SK-N-SH treated with all-trans-retinoic acid at 6 μM for 48 hours (cell line): ENCODE results near the gene HECTD3.

Source experiments
- ATAC-seq: fragments of 200-7000 bp; cut with Tn5 transposase; 3 replicates; pipeline ENCODE4 v1.9.1; 2020; ENCODE audit warnings: mild to moderate bottlenecking, moderate library complexity
- ARNTL ChIP-seq: fragments of 450-650 bp; formaldehyde crosslinking; IDR thresholded peaks from 2 replicates; pipeline ENCODE4 v1.5.0; 2020; ENCODE audit warnings: low read depth, mild to moderate bottlenecking, moderate library complexity, borderline replicate concordance
- GLIS3 ChIP-seq: fragments of 250-450 bp; sonication (Bioruptor Pico); IDR thresholded peaks from 2 replicates; pipeline ENCODE4 v1.5.0; 2020; ENCODE audit warnings: mild to moderate bottlenecking, moderate library complexity
- ISL1 ChIP-seq: fragments of 250-450 bp; sonication (Bioruptor Pico); IDR thresholded peaks from 2 replicates; pipeline ENCODE4 v2.1.2; 2022; ENCODE audit warnings: mild to moderate bottlenecking, moderate library complexity
- OSR1 ChIP-seq: fragments of 250-450 bp; sonication (Bioruptor Pico); IDR thresholded peaks from 2 replicates; pipeline ENCODE4 v1.8.0; 2022; ENCODE audit warnings: moderate library complexity, mild to moderate bottlenecking, inconsistent platforms
- PPARA ChIP-seq: fragments of 250-450 bp; sonication (Bioruptor Pico); IDR thresholded peaks from 2 replicates; pipeline ENCODE4 v1.5.0; 2020; ENCODE audit warnings: mild to moderate bottlenecking, borderline replicate concordance
- RARB ChIP-seq: fragments of 250-450 bp; sonication (Bioruptor Pico); IDR thresholded peaks from 2 replicates; pipeline ENCODE4 v1.8.0; 2021; ENCODE audit warnings: mild to moderate bottlenecking, moderate library complexity
- SNAI2 ChIP-seq: fragments of 250-450 bp; sonication (Bioruptor Pico); IDR thresholded peaks from 2 replicates; pipeline ENCODE4 v1.5.0; 2020; ENCODE audit warnings: mild to moderate bottlenecking, moderate library complexity
- TCF4 ChIP-seq: fragments of 250-450 bp; sonication (Bioruptor Pico); IDR thresholded peaks from 2 replicates; pipeline ENCODE4 v1.8.0; 2021; ENCODE audit warnings: mild to moderate bottlenecking, moderate library complexity, borderline replicate concordance
- TOX ChIP-seq: fragments of 250-450 bp; sonication (Bioruptor Pico); IDR thresholded peaks from 2 replicates; pipeline ENCODE4 v1.8.0; 2021; ENCODE audit warnings: mild to moderate bottlenecking, moderate library complexity, borderline replicate concordance
- ZFP3 ChIP-seq: fragments of 250-450 bp; sonication (Bioruptor Pico); IDR thresholded peaks from 2 replicates; pipeline ENCODE4 v1.5.0; 2020; ENCODE audit warnings: mild to moderate bottlenecking, moderate library complexity
- ZFP30 ChIP-seq: fragments of 450-650 bp; formaldehyde crosslinking; IDR thresholded peaks from 2 replicates; pipeline ENCODE4 v1.5.0; 2022; ENCODE audit warnings: mild to moderate bottlenecking, moderate library complexity
- ZNF8 ChIP-seq: fragments of 450-650 bp; formaldehyde crosslinking; IDR thresholded peaks from 2 replicates; pipeline ENCODE4 v1.5.0; 2020; ENCODE audit warnings: mild to moderate bottlenecking, moderate library complexity
- TF ChIP-seq, protein P1 (sequence below): fragments of 250-450 bp; sonication (Bioruptor Pico); IDR thresholded peaks from 2 replicates; pipeline ENCODE4 v1.8.0; 2021; ENCODE audit warnings: low read depth, mild to moderate bottlenecking, moderate library complexity, borderline replicate concordance
- TF ChIP-seq, protein P2 (sequence below): fragments of 250-450 bp; sonication (Bioruptor Pico); IDR thresholded peaks from 2 replicates; pipeline ENCODE4 v1.5.1; 2021; ENCODE audit warnings: mild to moderate bottlenecking, moderate library complexity
- TF ChIP-seq, protein P3 (sequence below): fragments of 250-450 bp; sonication (Bioruptor Pico); IDR thresholded peaks from 2 replicates; pipeline ENCODE4 v1.5.0; 2020; ENCODE audit warnings: mild to moderate bottlenecking, moderate library complexity

Gene HECTD3

DNA sequence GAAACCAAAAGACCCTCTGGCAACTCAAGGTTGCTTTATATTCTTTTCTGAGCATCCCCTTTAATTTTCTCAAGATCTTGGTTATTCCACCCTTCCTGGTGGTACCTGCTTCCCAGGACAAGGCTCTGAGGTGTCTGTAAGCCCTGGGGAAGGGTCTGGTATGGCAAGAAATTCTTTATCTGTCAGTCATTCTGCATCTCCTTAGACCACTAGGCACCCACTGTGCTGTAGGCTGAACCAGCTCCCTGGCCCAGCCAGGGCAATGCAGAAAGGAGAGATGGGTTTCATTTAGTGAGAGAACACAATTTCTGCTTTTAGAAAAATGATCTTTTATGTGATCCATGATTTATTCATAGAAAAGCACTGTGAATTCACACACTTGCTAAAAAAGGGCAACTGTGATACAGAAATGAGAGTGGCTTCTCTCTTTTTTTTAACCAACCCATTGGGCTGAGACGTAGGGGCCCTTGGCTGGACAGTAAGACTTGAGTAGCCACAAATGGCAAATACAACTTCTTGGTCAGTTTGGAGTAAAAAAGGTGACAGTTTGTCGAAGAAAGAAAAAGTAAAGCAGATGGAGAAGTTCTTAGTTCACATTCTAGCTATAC lies 5.1 kb upstream of the HECTD3 start:
- ATAC-seq = no peak
- TF ChIP-seq, protein P1, sequence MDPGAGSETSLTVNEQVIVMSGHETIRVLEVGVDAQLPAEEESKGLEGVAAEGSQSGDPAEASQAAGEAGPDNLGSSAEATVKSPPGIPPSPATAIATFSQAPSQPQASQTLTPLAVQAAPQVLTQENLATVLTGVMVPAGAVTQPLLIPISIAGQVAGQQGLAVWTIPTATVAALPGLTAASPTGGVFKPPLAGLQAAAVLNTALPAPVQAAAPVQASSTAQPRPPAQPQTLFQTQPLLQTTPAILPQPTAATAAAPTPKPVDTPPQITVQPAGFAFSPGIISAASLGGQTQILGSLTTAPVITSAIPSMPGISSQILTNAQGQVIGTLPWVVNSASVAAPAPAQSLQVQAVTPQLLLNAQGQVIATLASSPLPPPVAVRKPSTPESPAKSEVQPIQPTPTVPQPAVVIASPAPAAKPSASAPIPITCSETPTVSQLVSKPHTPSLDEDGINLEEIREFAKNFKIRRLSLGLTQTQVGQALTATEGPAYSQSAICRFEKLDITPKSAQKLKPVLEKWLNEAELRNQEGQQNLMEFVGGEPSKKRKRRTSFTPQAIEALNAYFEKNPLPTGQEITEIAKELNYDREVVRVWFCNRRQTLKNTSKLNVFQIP (CRISPR knock-in tag) = no peak
- no peak for TF ChIP-seq RARB
- TF ChIP-seq, protein P2, sequence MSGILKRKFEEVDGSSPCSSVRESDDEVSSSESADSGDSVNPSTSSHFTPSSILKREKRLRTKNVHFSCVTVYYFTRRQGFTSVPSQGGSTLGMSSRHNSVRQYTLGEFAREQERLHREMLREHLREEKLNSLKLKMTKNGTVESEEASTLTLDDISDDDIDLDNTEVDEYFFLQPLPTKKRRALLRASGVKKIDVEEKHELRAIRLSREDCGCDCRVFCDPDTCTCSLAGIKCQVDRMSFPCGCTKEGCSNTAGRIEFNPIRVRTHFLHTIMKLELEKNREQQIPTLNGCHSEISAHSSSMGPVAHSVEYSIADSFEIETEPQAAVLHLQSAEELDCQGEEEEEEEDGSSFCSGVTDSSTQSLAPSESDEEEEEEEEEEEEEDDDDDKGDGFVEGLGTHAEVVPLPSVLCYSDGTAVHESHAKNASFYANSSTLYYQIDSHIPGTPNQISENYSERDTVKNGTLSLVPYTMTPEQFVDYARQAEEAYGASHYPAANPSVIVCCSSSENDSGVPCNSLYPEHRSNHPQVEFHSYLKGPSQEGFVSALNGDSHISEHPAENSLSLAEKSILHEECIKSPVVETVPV (CRISPR knock-in tag) = no peak
- TF ChIP-seq TCF4 (CRISPR knock-in tag) = no peak
- TF ChIP-seq OSR1 (CRISPR knock-in tag) = no peak
- no peak for TF ChIP-seq ARNTL
- no peak for TF ChIP-seq ZNF8 (CRISPR knock-in tag)
- TF ChIP-seq TOX (CRISPR knock-in tag) = no peak

- ATAC-seq = no peak
- TF ChIP-seq ZFP30 = no peak
- no peak for TF ChIP-seq PPARA
- TF ChIP-seq TCF4 (CRISPR knock-in tag) = no peak
- TF ChIP-seq GLIS3 (CRISPR knock-in tag) = no peak
These were observed 4.6 kb upstream of the HECTD3 start for GRCh38 chr1:45015683-45016082.

GRCh38 chr1:45014321-45015028 lies 3.4 kb upstream of the HECTD3 start:
- ATAC-seq = peak; percentile 37
- TF ChIP-seq, protein P3, sequence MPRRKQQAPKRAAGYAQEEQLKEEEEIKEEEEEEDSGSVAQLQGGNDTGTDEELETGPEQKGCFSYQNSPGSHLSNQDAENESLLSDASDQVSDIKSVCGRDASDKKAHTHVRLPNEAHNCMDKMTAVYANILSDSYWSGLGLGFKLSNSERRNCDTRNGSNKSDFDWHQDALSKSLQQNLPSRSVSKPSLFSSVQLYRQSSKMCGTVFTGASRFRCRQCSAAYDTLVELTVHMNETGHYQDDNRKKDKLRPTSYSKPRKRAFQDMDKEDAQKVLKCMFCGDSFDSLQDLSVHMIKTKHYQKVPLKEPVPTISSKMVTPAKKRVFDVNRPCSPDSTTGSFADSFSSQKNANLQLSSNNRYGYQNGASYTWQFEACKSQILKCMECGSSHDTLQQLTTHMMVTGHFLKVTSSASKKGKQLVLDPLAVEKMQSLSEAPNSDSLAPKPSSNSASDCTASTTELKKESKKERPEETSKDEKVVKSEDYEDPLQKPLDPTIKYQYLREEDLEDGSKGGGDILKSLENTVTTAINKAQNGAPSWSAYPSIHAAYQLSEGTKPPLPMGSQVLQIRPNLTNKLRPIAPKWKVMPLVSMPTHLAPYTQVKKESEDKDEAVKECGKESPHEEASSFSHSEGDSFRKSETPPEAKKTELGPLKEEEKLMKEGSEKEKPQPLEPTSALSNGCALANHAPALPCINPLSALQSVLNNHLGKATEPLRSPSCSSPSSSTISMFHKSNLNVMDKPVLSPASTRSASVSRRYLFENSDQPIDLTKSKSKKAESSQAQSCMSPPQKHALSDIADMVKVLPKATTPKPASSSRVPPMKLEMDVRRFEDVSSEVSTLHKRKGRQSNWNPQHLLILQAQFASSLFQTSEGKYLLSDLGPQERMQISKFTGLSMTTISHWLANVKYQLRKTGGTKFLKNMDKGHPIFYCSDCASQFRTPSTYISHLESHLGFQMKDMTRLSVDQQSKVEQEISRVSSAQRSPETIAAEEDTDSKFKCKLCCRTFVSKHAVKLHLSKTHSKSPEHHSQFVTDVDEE = no peak
- TF ChIP-seq SNAI2 (CRISPR knock-in tag) (no peak), GLIS3 (CRISPR knock-in tag) (no peak), ARNTL (no peak), ISL1 (no peak)
- TF ChIP-seq, protein P1 (CRISPR knock-in tag) = no peak

- ATAC-seq = no peak
- TF ChIP-seq, protein P3 = no peak
- TF ChIP-seq, protein P2 (CRISPR knock-in tag) = no peak
- TF ChIP-seq ARNTL = no peak
- no peak for TF ChIP-seq ZFP3
- no peak for TF ChIP-seq ZNF8 (CRISPR knock-in tag)
These were observed 2.6 kb upstream of the HECTD3 start for GRCh38 chr1:45013551-45014209.
